ENCODE data around the gene ZNF641.
"Not testable (repeated sequence)": the region's sequence is repeated elsewhere in the genome, so short reads cannot be mapped to it uniquely, and the experiment has no call there.

ZNF641 gene

DNA sequence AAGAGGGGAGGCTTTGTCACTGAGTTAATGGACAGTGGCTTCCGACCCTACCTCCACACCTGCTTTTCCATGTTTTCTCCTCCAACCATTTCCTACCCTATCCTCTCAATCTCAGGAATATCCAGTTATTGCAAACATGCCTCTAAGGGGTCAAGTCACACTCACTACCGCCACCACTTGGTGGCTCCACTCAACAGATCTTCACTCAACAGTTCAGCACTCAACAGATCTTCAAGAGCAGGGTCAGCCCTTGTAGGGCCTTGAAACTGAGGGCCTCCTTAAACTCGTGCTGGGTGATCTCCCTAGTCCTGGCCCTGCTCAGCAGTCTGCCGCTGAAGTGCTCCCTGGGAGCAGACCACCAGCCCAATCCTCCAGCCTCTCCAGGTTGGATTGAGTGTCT, 14.2 kb downstream of the ZNF641 start:
- Histone ChIP-seq H3K79me2 (ENCODE audit: insufficient read depth, low read length) (no peaks in the 10 kb centered on the region), H3K4me3 (ENCODE audit: low read depth in 1 of 2, low read length in 2 of 2) (no peak overlapping the region), H3K27me3 (ENCODE audit: insufficient read depth, low read length, poor library complexity) (no peaks in the 10 kb centered on the region), H2AFZ (ENCODE audit: low read depth, low read length) (no peak overlapping the region), H3K4me1 (ENCODE audit: insufficient read depth, low read length) (no peaks in the 10 kb centered on the region), H3K9me3 (ENCODE audit: insufficient read depth, low read length, severe bottlenecking) (peaks cover 3% of the 10 kb centered on the region), H3K4me2 (ENCODE audit: insufficient read depth, low read length) (no peak overlapping the region), H4K20me1 (ENCODE audit: insufficient read depth, low read length) (no peaks in the 10 kb centered on the region), H3K27ac (ENCODE audit: low read length) (no peak overlapping the region), H3K9ac (ENCODE audit: low read depth, low read length) (no peak overlapping the region), H3K36me3 (ENCODE audit: insufficient read depth, low read length) (no peaks in the 10 kb centered on the region)
- TF ChIP-seq, protein P1, sequence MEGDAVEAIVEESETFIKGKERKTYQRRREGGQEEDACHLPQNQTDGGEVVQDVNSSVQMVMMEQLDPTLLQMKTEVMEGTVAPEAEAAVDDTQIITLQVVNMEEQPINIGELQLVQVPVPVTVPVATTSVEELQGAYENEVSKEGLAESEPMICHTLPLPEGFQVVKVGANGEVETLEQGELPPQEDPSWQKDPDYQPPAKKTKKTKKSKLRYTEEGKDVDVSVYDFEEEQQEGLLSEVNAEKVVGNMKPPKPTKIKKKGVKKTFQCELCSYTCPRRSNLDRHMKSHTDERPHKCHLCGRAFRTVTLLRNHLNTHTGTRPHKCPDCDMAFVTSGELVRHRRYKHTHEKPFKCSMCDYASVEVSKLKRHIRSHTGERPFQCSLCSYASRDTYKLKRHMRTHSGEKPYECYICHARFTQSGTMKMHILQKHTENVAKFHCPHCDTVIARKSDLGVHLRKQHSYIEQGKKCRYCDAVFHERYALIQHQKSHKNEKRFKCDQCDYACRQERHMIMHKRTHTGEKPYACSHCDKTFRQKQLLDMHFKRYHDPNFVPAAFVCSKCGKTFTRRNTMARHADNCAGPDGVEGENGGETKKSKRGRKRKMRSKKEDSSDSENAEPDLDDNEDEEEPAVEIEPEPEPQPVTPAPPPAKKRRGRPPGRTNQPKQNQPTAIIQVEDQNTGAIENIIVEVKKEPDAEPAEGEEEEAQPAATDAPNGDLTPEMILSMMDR (IDR thresholded peaks at IDR 0.05; ENCODE audit: borderline replicate concordance, extremely low read depth, low read length, poor library complexity, severe bottlenecking), result peak; percentile 36
- no peak for TF ChIP-seq EZH2 (IDR thresholded peaks at IDR 0.05; ENCODE audit: borderline replicate concordance, low read depth, low read length, severe bottlenecking)
- no peak for ATAC-seq (ENCODE audit: insufficient read depth, low read depth)
- no peak for DNase-seq

DNA sequence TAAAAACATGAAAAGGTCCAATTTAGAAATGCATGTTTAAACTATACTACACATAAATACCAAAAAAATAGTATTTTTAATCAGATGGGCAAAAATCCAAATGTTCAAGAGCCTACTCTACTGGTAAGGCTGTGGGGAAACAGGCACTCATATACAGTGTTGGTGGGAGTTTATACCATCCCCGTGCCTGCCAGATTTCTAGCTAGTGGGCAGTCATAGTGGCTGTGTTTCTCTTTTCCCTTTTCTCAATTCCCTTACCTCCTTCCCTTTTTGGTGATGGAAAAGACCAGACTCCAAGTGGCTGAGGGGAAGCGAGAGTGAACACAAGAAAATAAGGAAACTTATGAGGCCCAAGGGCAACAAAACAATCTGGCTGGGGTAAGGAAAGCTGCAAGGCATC, 14.7 kb downstream of the ZNF641 start:
- no peak for TF ChIP-seq EZH2 (IDR thresholded peaks at IDR 0.05; ENCODE audit: borderline replicate concordance, low read depth, low read length, severe bottlenecking)
- TF ChIP-seq, protein P1 (IDR thresholded peaks at IDR 0.05; ENCODE audit: borderline replicate concordance, extremely low read depth, low read length, poor library complexity, severe bottlenecking), result no peak
- Histone ChIP-seq H3K4me3 (ENCODE audit: low read depth in 1 of 2, low read length in 2 of 2) (no peak overlapping the region), H3K9me3 (ENCODE audit: insufficient read depth, low read length, severe bottlenecking) (peaks cover 3% of the 10 kb centered on the region), H3K9ac (ENCODE audit: low read depth, low read length) (no peak overlapping the region), H3K4me2 (ENCODE audit: insufficient read depth, low read length) (no peak overlapping the region), H3K36me3 (ENCODE audit: insufficient read depth, low read length) (no peaks in the 10 kb centered on the region), H3K27ac (ENCODE audit: low read length) (no peak overlapping the region), H3K79me2 (ENCODE audit: insufficient read depth, low read length) (no peaks in the 10 kb centered on the region), H3K4me1 (ENCODE audit: insufficient read depth, low read length) (no peaks in the 10 kb centered on the region), H2AFZ (ENCODE audit: low read depth, low read length) (no peak overlapping the region), H3K27me3 (ENCODE audit: insufficient read depth, low read length, poor library complexity) (no peaks in the 10 kb centered on the region), H4K20me1 (ENCODE audit: insufficient read depth, low read length) (no peaks in the 10 kb centered on the region)
- no peak for ATAC-seq (ENCODE audit: insufficient read depth, low read depth)
- DNase-seq, result no peak

DNA sequence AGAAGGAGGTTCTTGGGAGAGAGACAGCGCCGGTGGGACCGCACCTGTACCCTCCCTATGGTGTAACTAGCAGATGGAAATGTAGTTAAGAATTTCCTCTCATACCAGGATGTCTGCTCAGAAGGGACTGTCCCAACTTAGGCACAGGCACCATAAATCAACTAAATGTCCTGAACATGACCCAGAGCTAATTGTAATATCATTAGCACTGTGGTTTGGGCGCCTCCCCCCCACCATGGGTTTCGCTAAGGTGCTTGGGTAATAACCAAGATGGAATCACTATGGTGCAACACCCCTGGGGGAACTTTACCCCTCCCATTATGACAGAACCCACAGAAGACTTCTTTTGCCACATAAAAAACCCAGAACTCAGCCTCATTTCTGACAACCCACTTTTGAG, 15.9 kb downstream of the ZNF641 start:
- no peak overlapping the region for H3K9ac ChIP-seq (ENCODE audit: low read depth, low read length)
- no peak for ATAC-seq (ENCODE audit: insufficient read depth, low read depth)
- no peak for DNase-seq

DNA sequence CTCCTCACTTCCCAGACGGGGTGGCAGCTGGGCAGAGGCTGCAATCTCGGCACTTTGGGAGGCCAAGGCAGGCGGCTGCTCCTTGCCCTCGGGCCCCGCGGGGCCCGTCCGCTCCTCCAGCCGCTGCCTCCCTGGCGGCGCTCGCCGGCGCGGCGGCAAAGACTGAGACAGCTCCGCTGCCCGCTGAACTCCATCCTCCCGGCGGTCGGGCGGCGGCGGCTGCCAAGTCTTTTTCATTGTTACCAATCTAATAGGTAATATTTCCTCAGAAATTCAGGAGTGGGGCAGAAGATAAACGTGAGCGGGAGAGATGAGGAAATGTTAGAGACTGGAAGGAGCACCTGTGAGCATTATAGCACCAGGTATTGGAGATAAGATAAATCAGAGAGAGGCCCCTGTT, 17.0 kb downstream of the ZNF641 start:
- H3K4me2 ChIP-seq (ENCODE audit: insufficient read depth, low read length); H3K36me3 ChIP-seq (ENCODE audit: insufficient read depth, low read length); DNase-seq; H3K79me2 ChIP-seq (ENCODE audit: insufficient read depth, low read length); H3K27ac ChIP-seq (ENCODE audit: low read length); H3K9me3 ChIP-seq (ENCODE audit: insufficient read depth, low read length, severe bottlenecking); H2AFZ ChIP-seq (ENCODE audit: low read depth, low read length); H4K20me1 ChIP-seq (ENCODE audit: insufficient read depth, low read length); H3K9ac ChIP-seq (ENCODE audit: low read depth, low read length); H3K4me3 ChIP-seq (ENCODE audit: low read depth in 1 of 2, low read length in 2 of 2); H3K27me3 ChIP-seq (ENCODE audit: insufficient read depth, low read length, poor library complexity); ATAC-seq (ENCODE audit: insufficient read depth, low read depth); H3K4me1 ChIP-seq (ENCODE audit: insufficient read depth, low read length): not testable (repeated sequence)

More for the DNA sequence above, 15.9 kb downstream of the ZNF641 start:
- Histone ChIP-seq H3K9me3 (ENCODE audit: insufficient read depth, low read length, severe bottlenecking) (peaks cover 3% of the 10 kb centered on the region), H3K4me3 (ENCODE audit: low read depth in 1 of 2, low read length in 2 of 2) (no peak overlapping the region), H3K79me2 (ENCODE audit: insufficient read depth, low read length) (no peaks in the 10 kb centered on the region), H3K4me2 (ENCODE audit: insufficient read depth, low read length) (no peak overlapping the region), H3K27ac (ENCODE audit: low read length) (no peak overlapping the region), H2AFZ (ENCODE audit: low read depth, low read length) (no peak overlapping the region), H3K36me3 (ENCODE audit: insufficient read depth, low read length) (no peaks in the 10 kb centered on the region), H3K4me1 (ENCODE audit: insufficient read depth, low read length) (no peaks in the 10 kb centered on the region), H4K20me1 (ENCODE audit: insufficient read depth, low read length) (no peaks in the 10 kb centered on the region), H3K27me3 (ENCODE audit: insufficient read depth, low read length, poor library complexity) (no peaks in the 10 kb centered on the region)
- TF ChIP-seq, protein P1 (IDR thresholded peaks at IDR 0.05; ENCODE audit: borderline replicate concordance, extremely low read depth, low read length, poor library complexity, severe bottlenecking), result no peak
- TF ChIP-seq EZH2 (IDR thresholded peaks at IDR 0.05; ENCODE audit: borderline replicate concordance, low read depth, low read length, severe bottlenecking), result no peak

All from DND-41 (cell line).